Liver (tissue), 3 donors: ENCODE results near the gene MYH11.

ENCODE experiments used
- CTCF ChIP-seq: fragments of 150-350 bp; IDR thresholded peaks from 2 replicates; pipeline ENCODE4 v1.5.1; 2017; ENCODE audit warnings: improper control_type of control experiment, low read depth, low read length; ENCODE audit not compliant: missing input control
- RAD21 ChIP-seq, 2 donors: IDR thresholded peaks; 2 replicates each; pipeline ENCODE4 v1.6.1; 2016; ENCODE audit warnings: antibody characterized with exemption in 2 of 2, mild to moderate bottlenecking in 2 of 2
- REST ChIP-seq: IDR thresholded peaks from 2 replicates; pipeline ENCODE4 v1.6.1; 2016; ENCODE audit warnings: antibody characterized with exemption, mild to moderate bottlenecking
- YY1 ChIP-seq: IDR thresholded peaks from 2 replicates; pipeline ENCODE4 v1.6.1; 2016; ENCODE audit warnings: antibody characterized with exemption, mild to moderate bottlenecking
- TF ChIP-seq, protein P1 (sequence below): IDR thresholded peaks from 2 replicates; pipeline ENCODE4 v1.6.1; 2016; ENCODE audit warnings: antibody characterized with exemption
- donor health status: healthy.
- donor health status: healthy.

- no peak for TF ChIP-seq RAD21 (IDR thresholded peaks at IDR 0.05)
- no peak for TF ChIP-seq CTCF
- no peak for TF ChIP-seq YY1
- TF ChIP-seq REST: no peak
- TF ChIP-seq, protein P1, sequence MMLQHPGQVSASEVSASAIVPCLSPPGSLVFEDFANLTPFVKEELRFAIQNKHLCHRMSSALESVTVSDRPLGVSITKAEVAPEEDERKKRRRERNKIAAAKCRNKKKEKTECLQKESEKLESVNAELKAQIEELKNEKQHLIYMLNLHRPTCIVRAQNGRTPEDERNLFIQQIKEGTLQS: no peak
Measured at GRCh38 chr16:15886078-15886477, 29.2 kb upstream of the MYH11 start.
